ENCODE results near the gene UGCG. TPM values are rescaled to one million over a fixed set of nuclear protein-coding genes. Genes with fewer than 3 reads are reported as not detected.
A peak's percentile ranks its signal among the peaks of the same experiment; 100 is the strongest.
"Not testable (repeated sequence)": the region's sequence is repeated elsewhere in the genome, so short reads cannot be mapped to it uniquely, and the experiment has no call there.

UGCG gene
- total and polyA plus RNA-seq, 2 of the 4 experiments (the other 2 are of a cell fraction): 84.2 to 104 TPM

GRCh38 chr9:111890867-111891266 is 5.7 kb upstream of the UGCG start:
- 0 out of 2 replicates have a peak overlapping the region, but pooled peaks have one; percentile 43 for H3K4ac ChIP-seq (ENCODE audit: low read depth, low read length)
- H3K79me1 ChIP-seq (ENCODE audit: low read depth in 1 of 2, low read length in 2 of 2): peaks cover 5 to 15% of the 10 kb centered on the region in 2 experiments; a peak in 2 of 4 replicates
- H2AFZ ChIP-seq (replicated peaks; ENCODE audit: low read length, poor library complexity); H4K8ac ChIP-seq (ENCODE audit: low read depth in 2 of 2, low read length in 2 of 2); H3K14ac ChIP-seq (replicated peaks; ENCODE audit: low read depth, low read length); DNase-seq; H2BK5ac ChIP-seq (ENCODE audit: low read depth, low read length, poor library complexity, severe bottlenecking); dilution Hi-C loops (cut with HindIII; ENCODE audit: low sequenced_read_pairs, unreplicated experiment); H3K18ac ChIP-seq (ENCODE audit: low read depth, low read length); H2AK5ac ChIP-seq (ENCODE audit: low read depth, low read length); ATAC-seq (ENCODE audit: low read depth); H2BK15ac ChIP-seq (ENCODE audit: low read depth, low read length); H3K36me3 ChIP-seq (ENCODE audit: control insufficient read depth, insufficient read depth, low read length); H3K4me3 ChIP-seq (ENCODE audit: insufficient read depth, low read depth, low read length); H3K27me3 ChIP-seq (ENCODE audit: control insufficient read depth, insufficient read depth, low read length); H3K9me3 ChIP-seq (ENCODE audit: control insufficient read depth, insufficient read depth, low read length); POLR2A ChIA-PET (ENCODE audit: unreplicated experiment); H4K91ac ChIP-seq (ENCODE audit: insufficient read depth, low read depth, low read length); H3K4me2 ChIP-seq (ENCODE audit: low read depth, low read length); H3K56ac ChIP-seq (ENCODE audit: extremely low read depth, insufficient read depth, low read length); H2AK9ac ChIP-seq (replicated peaks; ENCODE audit: low read depth, low read length, poor library complexity); H3K9ac ChIP-seq (ENCODE audit: low read depth, low read length); BruUV-seq (replicated peaks); H3K23ac ChIP-seq (ENCODE audit: low read depth, low read length); H2BK20ac ChIP-seq (ENCODE audit: low read depth, low read length); H4K20me1 ChIP-seq (ENCODE audit: insufficient read depth, low read length); H3K27ac ChIP-seq (ENCODE audit: insufficient read depth, low read length); H3K4me1 ChIP-seq (ENCODE audit: control insufficient read depth, insufficient read depth, low read length); H4K5ac ChIP-seq (ENCODE audit: low read depth, low read length); CTCF ChIA-PET: not testable (repeated sequence)
- intact Hi-C loops (cut with micrococcal nuclease): loop anchor here (10.0 kb wide), 1 partner anchor 296 kb away; the partner anchor contains the start of gene PTGR1
- 0 out of 2 replicates have a peak overlapping the region, but pooled peaks have one; percentile 34 for H2BK120ac ChIP-seq (ENCODE audit: low read depth, low read length)
- H3K9me1 ChIP-seq (ENCODE audit: insufficient read depth, low read length): peaks cover 10% of the 10 kb centered on the region; the same call in 1 of the 2 replicates
- in situ Hi-C loops (cut with MboI; ENCODE audit: low sequenced_read_pairs): loop anchor here (5.0 kb wide), 1 partner anchor 34 kb away; no protein-coding TSS in a partner anchor
- no CpG with 5 or more reads among the region's 3 CpGs for WGBS, 2 experiments (ENCODE audit: extremely low coverage in 2 of 2, insufficient read length in 1 of 2)
